Measurements from ENCODE around the gene EXOC1. TPM values are rescaled to one million over a fixed set of nuclear protein-coding genes. Genes with fewer than 3 reads are reported as not detected.

The EXOC1 gene
- total RNA-seq, 1 experiment from 2014 or later: 17.6 TPM

- H3K9ac ChIP-seq (ENCODE audit: low read length): no peak overlapping the region
- H3K4me3 ChIP-seq (replicated peaks in 1 of 2; ENCODE audit: low read depth in 1 of 2, low read length in 2 of 2): no peak overlapping the region
- H3K36me3 ChIP-seq (ENCODE audit: control insufficient read depth in 1 of 2, insufficient read depth in 2 of 2, low read length in 2 of 2): peaks cover 3 to 7% of the 10 kb centered on the region in 2 experiments; a peak in 3 of 4 replicates
- H3K9me2 ChIP-seq (ENCODE audit: insufficient read depth): no peaks in the 10 kb centered on the region
- no peaks in the 10 kb centered on the region for H3K79me2 ChIP-seq (ENCODE audit: insufficient read depth, low read length)
- no TSS peak for BruUV-seq (replicated peaks)
- ATAC-seq (no peak), DNase-seq (ENCODE audit: low read depth, low spot score) (no peak)
- ChIA-PET CTCF (interaction anchor here (0.7 to 1.0 kb wide), 2 partner anchors 13 to 68 kb away, joined by 3 read pairs; partner anchors contain the start of gene CEP135), RAD21 (ENCODE audit: low non-redundant PET in 1 of 2, low total read pairs in 2 of 2, uncharacterized antibody in 2 of 2, unreplicated experiment in 2 of 2) (no interaction called here), POLR2A (no interaction called here)
- H3K4me2 ChIP-seq (ENCODE audit: low read length): no peak overlapping the region
- TF ChIP-seq TCF7L2 (IDR thresholded peaks at IDR 0.05; ENCODE audit: borderline replicate concordance, extremely low read depth, insufficient read depth, insufficient read length): no peak
- TF ChIP-seq POLR2AphosphoS5 (IDR thresholded peaks at IDR 0.05; ENCODE audit: low read depth, low read length): no peak
- TF ChIP-seq EZH2phosphoT487 (IDR thresholded peaks at IDR 0.05; ENCODE audit: borderline replicate concordance): no peak
- TF ChIP-seq RAD21 (IDR thresholded peaks at IDR 0.05; ENCODE audit: low read depth): no peak
- no peak for TF ChIP-seq FOSL1 (IDR thresholded peaks at IDR 0.05; ENCODE audit: low read depth)
- no peaks in the 10 kb centered on the region for H3K9me3 ChIP-seq (ENCODE audit: control insufficient read depth in 1 of 2, insufficient read depth in 1 of 2, low read depth in 1 of 2, low read length in 2 of 2)
- H2AFZ ChIP-seq (ENCODE audit: low read depth, low read length, poor library complexity, severe bottlenecking): no peak overlapping the region
- intact Hi-C loops (cut with micrococcal nuclease): no loop called here
- H3K27me3 ChIP-seq (ENCODE audit: insufficient read depth, low read length): no peaks in the 10 kb centered on the region
- H3K27ac ChIP-seq (ENCODE audit: low read depth, low read length): no peak overlapping the region
- no peaks in the 10 kb centered on the region for H3K4me1 ChIP-seq (ENCODE audit: control insufficient read depth in 1 of 2, insufficient read depth in 2 of 2, low read length in 2 of 2)
- H4K20me1 ChIP-seq (ENCODE audit: insufficient read depth): no peaks in the 10 kb centered on the region
Observed at GRCh38 chr4:55880652-55881280, 27.3 kb downstream of the EXOC1 start.

- H3K4me2 ChIP-seq (ENCODE audit: low read length): no peak overlapping the region
- BruUV-seq (replicated peaks): no TSS peak
- no peaks in the 10 kb centered on the region for H3K9me2 ChIP-seq (ENCODE audit: insufficient read depth)
- ChIA-PET CTCF (no interaction called here), POLR2A (no interaction called here), RAD21 (ENCODE audit: low non-redundant PET in 1 of 2, low total read pairs in 2 of 2, uncharacterized antibody in 2 of 2, unreplicated experiment in 2 of 2) (no interaction called here)
- H3K4me1 ChIP-seq (ENCODE audit: control insufficient read depth in 1 of 2, insufficient read depth in 2 of 2, low read length in 2 of 2): no peaks in the 10 kb centered on the region
- H3K27ac ChIP-seq (ENCODE audit: low read depth, low read length): no peak overlapping the region
- no peaks in the 10 kb centered on the region for H4K20me1 ChIP-seq (ENCODE audit: insufficient read depth)
- no peaks in the 10 kb centered on the region for H3K79me2 ChIP-seq (ENCODE audit: insufficient read depth, low read length)
- peaks cover 3 to 7% of the 10 kb centered on the region in 2 experiments; a peak in 3 of 4 replicates for H3K36me3 ChIP-seq (ENCODE audit: control insufficient read depth in 1 of 2, insufficient read depth in 2 of 2, low read length in 2 of 2)
- H2AFZ ChIP-seq (ENCODE audit: low read depth, low read length, poor library complexity, severe bottlenecking): no peak overlapping the region
- ATAC-seq: no peak
- TF ChIP-seq ZNF274 (IDR thresholded peaks at IDR 0.05; ENCODE audit: low read depth, low read length): no peak
- TF ChIP-seq ZBTB33 (IDR thresholded peaks at IDR 0.05; ENCODE audit: extremely low read depth, insufficient replicate concordance, low read length): no peak
- TF ChIP-seq TCF7L2 (IDR thresholded peaks at IDR 0.05; ENCODE audit: borderline replicate concordance, extremely low read depth, insufficient read depth, insufficient read length): no peak
- TF ChIP-seq REST (IDR thresholded peaks at IDR 0.05; ENCODE audit: low read depth): no peak
- no peak for TF ChIP-seq FOSL1 (IDR thresholded peaks at IDR 0.05; ENCODE audit: low read depth)
- TF ChIP-seq SP1 (IDR thresholded peaks at IDR 0.05; ENCODE audit: low read depth): no peak
- no peak for TF ChIP-seq ELF1 (IDR thresholded peaks at IDR 0.05; ENCODE audit: borderline replicate concordance, low read depth)
- H3K4me3 ChIP-seq (replicated peaks in 1 of 2; ENCODE audit: low read depth in 1 of 2, low read length in 2 of 2): no peak overlapping the region
- intact Hi-C loops (cut with micrococcal nuclease): no loop called here
- H3K9ac ChIP-seq (ENCODE audit: low read length): no peak overlapping the region
- no peaks in the 10 kb centered on the region for H3K9me3 ChIP-seq (ENCODE audit: control insufficient read depth in 1 of 2, insufficient read depth in 1 of 2, low read depth in 1 of 2, low read length in 2 of 2)
- no peak for DNase-seq (ENCODE audit: low read depth, low spot score)
- no peaks in the 10 kb centered on the region for H3K27me3 ChIP-seq (ENCODE audit: insufficient read depth, low read length)
Observed at GRCh38 chr4:55884093-55884850, 30.8 kb downstream of the EXOC1 start.
